Measurements from ENCODE around the gene IMMP2L. TPM values are rescaled to one million over a fixed set of nuclear protein-coding genes. Genes with fewer than 3 reads are reported as not detected.

Gene IMMP2L
- total RNA-seq, 4 donors from 2014 or later: 13.5 to 23.7 (median 18.3) TPM

DNA sequence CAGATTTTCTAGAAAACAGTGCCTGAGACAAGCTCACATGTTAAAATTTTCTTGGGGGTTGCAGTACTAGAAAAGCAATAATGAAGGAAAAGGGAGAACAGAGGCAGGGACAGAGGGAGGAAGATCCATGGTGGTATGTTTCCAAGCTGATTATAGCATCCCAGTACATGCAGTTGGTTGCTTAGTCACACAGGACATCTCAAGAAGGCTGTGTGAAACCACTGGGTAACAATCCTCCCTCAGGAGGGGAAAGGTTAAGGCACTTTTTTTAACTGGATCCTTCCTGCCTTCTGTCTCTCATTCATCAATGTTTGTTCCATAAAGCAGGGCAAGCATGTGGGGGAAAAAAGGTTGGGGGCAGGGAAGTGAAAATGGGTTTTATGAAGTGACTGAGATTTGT, 6.1 kb upstream of the IMMP2L start:
- TF ChIP-seq, protein P1, sequence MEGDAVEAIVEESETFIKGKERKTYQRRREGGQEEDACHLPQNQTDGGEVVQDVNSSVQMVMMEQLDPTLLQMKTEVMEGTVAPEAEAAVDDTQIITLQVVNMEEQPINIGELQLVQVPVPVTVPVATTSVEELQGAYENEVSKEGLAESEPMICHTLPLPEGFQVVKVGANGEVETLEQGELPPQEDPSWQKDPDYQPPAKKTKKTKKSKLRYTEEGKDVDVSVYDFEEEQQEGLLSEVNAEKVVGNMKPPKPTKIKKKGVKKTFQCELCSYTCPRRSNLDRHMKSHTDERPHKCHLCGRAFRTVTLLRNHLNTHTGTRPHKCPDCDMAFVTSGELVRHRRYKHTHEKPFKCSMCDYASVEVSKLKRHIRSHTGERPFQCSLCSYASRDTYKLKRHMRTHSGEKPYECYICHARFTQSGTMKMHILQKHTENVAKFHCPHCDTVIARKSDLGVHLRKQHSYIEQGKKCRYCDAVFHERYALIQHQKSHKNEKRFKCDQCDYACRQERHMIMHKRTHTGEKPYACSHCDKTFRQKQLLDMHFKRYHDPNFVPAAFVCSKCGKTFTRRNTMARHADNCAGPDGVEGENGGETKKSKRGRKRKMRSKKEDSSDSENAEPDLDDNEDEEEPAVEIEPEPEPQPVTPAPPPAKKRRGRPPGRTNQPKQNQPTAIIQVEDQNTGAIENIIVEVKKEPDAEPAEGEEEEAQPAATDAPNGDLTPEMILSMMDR (IDR thresholded peaks at IDR 0.05): no peak
- H3K27ac ChIP-seq: no peak overlapping the region
- H3K27me3 ChIP-seq: no peaks in the 10 kb centered on the region
- no peak overlapping the region for H3K4me3 ChIP-seq
- no peaks in the 10 kb centered on the region for H3K4me1 ChIP-seq
- peaks cover 0 to 21% (median 0%) of the 10 kb centered on the region in 4 donors for H3K9me3 ChIP-seq
- H3K36me3 ChIP-seq: no peaks in the 10 kb centered on the region
- no peak for DNase-seq (ENCODE audit: low spot score in 2 of 2)

DNA sequence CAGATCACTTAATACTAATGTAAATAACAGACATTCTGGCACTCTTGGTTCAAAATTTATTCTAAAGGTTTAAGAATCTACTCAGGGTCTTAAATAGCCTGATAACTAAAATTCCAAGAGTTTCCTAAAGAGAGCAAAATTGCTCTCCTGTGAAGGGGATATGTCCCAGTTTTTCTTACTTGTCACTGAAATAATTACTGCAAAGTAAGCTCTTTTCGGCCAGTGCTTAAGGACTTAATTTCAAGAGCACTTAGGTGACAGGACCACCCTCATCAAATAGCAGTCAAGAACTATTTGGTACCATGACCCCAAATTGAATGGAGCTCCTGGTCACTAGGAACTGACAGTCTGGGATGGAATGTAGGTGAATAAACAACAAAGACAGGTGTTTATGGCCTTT, 1.8 kb upstream of the IMMP2L start:
- H3K4me1 ChIP-seq: peaks cover 0 to 26% (median 3%) of the 10 kb centered on the region in 4 donors
- DNase-seq (ENCODE audit: low spot score in 2 of 2): no peak
- no peak overlapping the region for H3K27ac ChIP-seq
- H3K36me3 ChIP-seq: no peaks in the 10 kb centered on the region
- H3K27me3 ChIP-seq: no peaks in the 10 kb centered on the region
- 0% methylated on average over 1 of the region's 1 CpG for WGBS, 2 donors
- no peak overlapping the region for H3K4me3 ChIP-seq
- TF ChIP-seq, protein P1 (IDR thresholded peaks at IDR 0.05): no peak
- no peaks in the 10 kb centered on the region for H3K9me3 ChIP-seq

GRCh38 chr7:111561654-111561903, 713 bp downstream of the IMMP2L start:
- WGBS, 2 donors: 6 to 16% methylated on average over 7 of the region's 7 CpGs
- DNase-seq (ENCODE audit: low spot score in 2 of 2): peak in 1 of 2 donors; percentile 10
- H3K36me3 ChIP-seq: peaks cover 0 to 11% (median 0%) of the 10 kb centered on the region in 3 donors
- H3K4me3 ChIP-seq: peak overlapping the region; percentile 90 to 95 (median 93)
- peaks cover 0 to 27% (median 3%) of the 10 kb centered on the region in 4 donors for H3K4me1 ChIP-seq
- peak overlapping the region; percentile 82 to 96 (median 95) for H3K27ac ChIP-seq
- no peaks in the 10 kb centered on the region for H3K27me3 ChIP-seq
- no peak for TF ChIP-seq EP300 (IDR thresholded peaks at IDR 0.05)
- H3K9me3 ChIP-seq: no peaks in the 10 kb centered on the region

- Histone ChIP-seq H3K27me3 (no peaks in the 10 kb centered on the region), H3K4me1 (peaks cover 0 to 27% (median 3%) of the 10 kb centered on the region in 4 donors), H3K27ac (peak overlapping the region; percentile 82 to 96 (median 95)), H3K9me3 (no peaks in the 10 kb centered on the region), H3K36me3 (peaks cover 0 to 17% (median 0%) of the 10 kb centered on the region in 3 donors), H3K4me3 (peak overlapping the region; percentile 90 to 95 (median 93))
- peak in 1 of 2 donors; percentile 34 for DNase-seq (ENCODE audit: low spot score in 2 of 2)
- WGBS, 2 donors: 31% methylated on average over 4 of the region's 4 CpGs
- TF ChIP-seq, protein P1 (IDR thresholded peaks at IDR 0.05): no peak
- TF ChIP-seq POLR2A (IDR thresholded peaks at IDR 0.05): no peak
- no peak for TF ChIP-seq EP300 (IDR thresholded peaks at IDR 0.05)
Observed at GRCh38 chr7:111560773-111561653, 1.3 kb downstream of the IMMP2L start.

DNA sequence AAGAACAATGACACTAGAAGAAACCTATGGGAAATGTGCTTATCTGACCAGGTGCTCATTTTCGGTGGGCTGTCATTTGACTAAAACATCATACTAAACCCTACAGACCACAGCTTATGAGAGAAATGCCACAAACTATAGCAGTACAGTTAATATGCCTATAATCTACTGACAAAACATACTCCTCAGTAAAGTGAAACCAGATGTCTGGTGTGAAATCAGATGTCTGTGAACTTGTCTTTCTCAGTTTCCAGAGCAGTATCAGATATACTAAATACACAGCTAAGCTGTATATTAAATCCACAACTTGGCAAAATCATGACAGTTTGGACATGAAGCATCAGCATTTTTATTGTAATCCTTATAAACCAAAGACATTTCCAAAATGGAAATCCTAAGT, 3.3 kb downstream of the IMMP2L start:
- no peak for DNase-seq (ENCODE audit: low spot score in 2 of 2)

GRCh38 chr7:111556977-111557376, 5.3 kb downstream of the IMMP2L start:
- Histone ChIP-seq H3K36me3 (peaks cover 0 to 47% (median 0%) of the 10 kb centered on the region in 3 donors), H3K9me3 (no peaks in the 10 kb centered on the region), H3K4me1 (peaks cover 0 to 24% (median 3%) of the 10 kb centered on the region in 4 donors), H3K27ac (no peak overlapping the region), H3K4me3 (no peak overlapping the region), H3K27me3 (no peaks in the 10 kb centered on the region)
- no peak for DNase-seq (ENCODE audit: low spot score in 2 of 2)
- TF ChIP-seq POLR2A (IDR thresholded peaks at IDR 0.05) (no peak), EP300 (IDR thresholded peaks at IDR 0.05) (no peak)
- TF ChIP-seq, protein P1 (IDR thresholded peaks at IDR 0.05): no peak

More for the DNA sequence above, 3.3 kb downstream of the IMMP2L start:
- H3K27me3 ChIP-seq: no peaks in the 10 kb centered on the region
- H3K36me3 ChIP-seq: peaks cover 0 to 32% (median 0%) of the 10 kb centered on the region in 3 donors
- no peak overlapping the region for H3K27ac ChIP-seq
- no peak overlapping the region for H3K4me3 ChIP-seq
- TF ChIP-seq EP300 (IDR thresholded peaks at IDR 0.05): no peak
- no peaks in the 10 kb centered on the region for H3K9me3 ChIP-seq
- 73 to 79% methylated on average over 1 of the region's 1 CpG for WGBS, 2 donors
- peaks cover 0 to 27% (median 3%) of the 10 kb centered on the region in 4 donors for H3K4me1 ChIP-seq
